GM19397 (cell line): ENCODE results near the gene TMTC2.

Experiments
- ATAC-seq: cut with Tn5 transposase; IDR thresholded peaks from one replicate; pipeline ENCODE4 v1.9.1; 2021; ENCODE audit warnings: mild to moderate bottlenecking, moderate library complexity; ENCODE audit not compliant: unreplicated experiment

The TMTC2 gene

GRCh38 chr12:83057436-83057835, 370.7 kb downstream of the TMTC2 start:
- ATAC-seq: no peak

- ATAC-seq: no peak
Observed at GRCh38 chr12:83059107-83059506, 372.4 kb downstream of the TMTC2 start.

GRCh38 chr12:83065562-83065961, 378.9 kb downstream of the TMTC2 start:
- ATAC-seq: no peak

GRCh38 chr12:83067981-83068380, 381.3 kb downstream of the TMTC2 start:
- ATAC-seq: no peak

- no peak for ATAC-seq
Observed at GRCh38 chr12:83074358-83074894, 387.7 kb downstream of the TMTC2 start.

GRCh38 chr12:83075471-83075870, 388.8 kb downstream of the TMTC2 start:
- no peak for ATAC-seq

GRCh38 chr12:83077041-83077440, 390.3 kb downstream of the TMTC2 start:
- no peak for ATAC-seq

GRCh38 chr12:83082690-83083276, 396.1 kb downstream of the TMTC2 start:
- ATAC-seq: no peak

GRCh38 chr12:83083616-83084015, 396.9 kb downstream of the TMTC2 start:
- ATAC-seq: no peak

- no peak for ATAC-seq
Observed at GRCh38 chr12:83084516-83085234, 398.0 kb downstream of the TMTC2 start.

GRCh38 chr12:83086023-83086422, 399.3 kb downstream of the TMTC2 start:
- no peak for ATAC-seq

- no peak for ATAC-seq
Observed at GRCh38 chr12:83089575-83089974, 402.9 kb downstream of the TMTC2 start.

- ATAC-seq: no peak
Observed at GRCh38 chr12:83092129-83092528, 405.4 kb downstream of the TMTC2 start.

- no peak for ATAC-seq
Observed at GRCh38 chr12:83092606-83093005, 405.9 kb downstream of the TMTC2 start.

GRCh38 chr12:83093426-83093825, 406.7 kb downstream of the TMTC2 start:
- no peak for ATAC-seq

- ATAC-seq: no peak
Observed at GRCh38 chr12:83097643-83098342, 411.1 kb downstream of the TMTC2 start.

- no peak for ATAC-seq
Observed at GRCh38 chr12:83099436-83099835, 412.7 kb downstream of the TMTC2 start.

GRCh38 chr12:83102499-83102898, 415.8 kb downstream of the TMTC2 start:
- ATAC-seq: no peak

- no peak for ATAC-seq
Observed at GRCh38 chr12:83106873-83107272, 420.2 kb downstream of the TMTC2 start.

- ATAC-seq: no peak
Observed at GRCh38 chr12:83110424-83110823, 423.7 kb downstream of the TMTC2 start.

GRCh38 chr12:83113945-83114344, 427.2 kb downstream of the TMTC2 start:
- ATAC-seq: no peak

GRCh38 chr12:83114966-83115365, 428.3 kb downstream of the TMTC2 start:
- no peak for ATAC-seq
